ENCODE results near the gene RSAD2. TPM values are rescaled to one million over a fixed set of nuclear protein-coding genes. Genes with fewer than 3 reads are reported as not detected.

Gene RSAD2
- total and polyA plus RNA-seq, 9 of the 15 experiments (the other 6 are each of a cell fraction or from before 2014, with no cell fraction given), result 0.15 to 1.4 (median 0.28) TPM

GRCh38 chr2:6913415-6914157 lies 36.0 kb downstream of the RSAD2 start:
- Histone ChIP-seq H3K9me3 (replicated peaks; ENCODE audit: control insufficient read depth, insufficient read depth, low read depth, low read length) (no peaks in the 10 kb centered on the region), H4K20me1 (replicated peaks; ENCODE audit: control insufficient read depth, insufficient read depth, low read length) (no peaks in the 10 kb centered on the region), H3K4me3 (no peak overlapping the region), H3K9ac (ENCODE audit: insufficient read depth in 1 of 2, low read depth in 2 of 2, low read length in 2 of 2) (no peak overlapping the region), H2AFZ (ENCODE audit: low read depth, low read length) (no peak overlapping the region), H3K79me2 (ENCODE audit: control insufficient read depth, insufficient read depth, low read length) (no peaks in the 10 kb centered on the region), H3K4me2 (ENCODE audit: insufficient read depth, low read length) (no peak overlapping the region), H3K27ac (ENCODE audit: extremely low read depth, low read depth, low read length) (no peak overlapping the region), H3K36me3 (ENCODE audit: control insufficient read depth, insufficient read depth, low read length) (no peaks in the 10 kb centered on the region), H3K4me1 (replicated peaks in 1 of 2; ENCODE audit: control insufficient read depth in 2 of 2, insufficient read depth in 2 of 2, low read length in 2 of 2) (peaks cover 24 to 26% of the 10 kb centered on the region in 2 experiments), H3K27me3 (ENCODE audit: control insufficient read depth in 2 of 2, insufficient read depth in 2 of 2, low read length in 2 of 2) (0 out of 5 replicates have a peak, but pooled peaks cover 0 to 4% of the 10 kb centered on the region in 2 experiments), H3K9me1 (ENCODE audit: control insufficient read depth, insufficient read depth, low read length) (no peaks in the 10 kb centered on the region)
- CTCF ChIA-PET (ENCODE audit: low intra/inter-chr PET ratio), result interaction anchor here (0.7 kb wide), 1 partner anchor 92 kb away, joined by 3 read pairs; no protein-coding TSS in a partner anchor
- no peak for FAIRE-seq
- in situ Hi-C loops (cut with MboI), result no loop called here
- no peak for DNase-seq (ENCODE audit: extremely low read depth in 1 of 4, low spot score in 3 of 4)
- ATAC-seq, result no peak
- 40% methylated on average over 9 of the region's 9 CpGs for WGBS (ENCODE audit: insufficient coverage, low coverage, missing lambda C conversion rate)
- POLR2A ChIA-PET, result interaction anchor here (1.5 kb wide), 1 partner anchor 8 kb away, joined by 4 read pairs; no protein-coding TSS in a partner anchor
- intact Hi-C loops (cut with micrococcal nuclease), result no loop called here
- BruUV-seq (replicated peaks), result no TSS peak
- no peak for TF ChIP-seq FOXJ2 (tag; IDR thresholded peaks at IDR 0.05)
- TF ChIP-seq ZNF140 (CRISPR knock-in tag; IDR thresholded peaks at IDR 0.05), result no peak
- TF ChIP-seq, protein P1, sequence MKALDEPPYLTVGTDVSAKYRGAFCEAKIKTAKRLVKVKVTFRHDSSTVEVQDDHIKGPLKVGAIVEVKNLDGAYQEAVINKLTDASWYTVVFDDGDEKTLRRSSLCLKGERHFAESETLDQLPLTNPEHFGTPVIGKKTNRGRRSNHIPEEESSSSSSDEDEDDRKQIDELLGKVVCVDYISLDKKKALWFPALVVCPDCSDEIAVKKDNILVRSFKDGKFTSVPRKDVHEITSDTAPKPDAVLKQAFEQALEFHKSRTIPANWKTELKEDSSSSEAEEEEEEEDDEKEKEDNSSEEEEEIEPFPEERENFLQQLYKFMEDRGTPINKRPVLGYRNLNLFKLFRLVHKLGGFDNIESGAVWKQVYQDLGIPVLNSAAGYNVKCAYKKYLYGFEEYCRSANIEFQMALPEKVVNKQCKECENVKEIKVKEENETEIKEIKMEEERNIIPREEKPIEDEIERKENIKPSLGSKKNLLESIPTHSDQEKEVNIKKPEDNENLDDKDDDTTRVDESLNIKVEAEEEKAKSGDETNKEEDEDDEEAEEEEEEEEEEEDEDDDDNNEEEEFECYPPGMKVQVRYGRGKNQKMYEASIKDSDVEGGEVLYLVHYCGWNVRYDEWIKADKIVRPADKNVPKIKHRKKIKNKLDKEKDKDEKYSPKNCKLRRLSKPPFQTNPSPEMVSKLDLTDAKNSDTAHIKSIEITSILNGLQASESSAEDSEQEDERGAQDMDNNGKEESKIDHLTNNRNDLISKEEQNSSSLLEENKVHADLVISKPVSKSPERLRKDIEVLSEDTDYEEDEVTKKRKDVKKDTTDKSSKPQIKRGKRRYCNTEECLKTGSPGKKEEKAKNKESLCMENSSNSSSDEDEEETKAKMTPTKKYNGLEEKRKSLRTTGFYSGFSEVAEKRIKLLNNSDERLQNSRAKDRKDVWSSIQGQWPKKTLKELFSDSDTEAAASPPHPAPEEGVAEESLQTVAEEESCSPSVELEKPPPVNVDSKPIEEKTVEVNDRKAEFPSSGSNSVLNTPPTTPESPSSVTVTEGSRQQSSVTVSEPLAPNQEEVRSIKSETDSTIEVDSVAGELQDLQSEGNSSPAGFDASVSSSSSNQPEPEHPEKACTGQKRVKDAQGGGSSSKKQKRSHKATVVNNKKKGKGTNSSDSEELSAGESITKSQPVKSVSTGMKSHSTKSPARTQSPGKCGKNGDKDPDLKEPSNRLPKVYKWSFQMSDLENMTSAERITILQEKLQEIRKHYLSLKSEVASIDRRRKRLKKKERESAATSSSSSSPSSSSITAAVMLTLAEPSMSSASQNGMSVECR (CRISPR knock-in tag; IDR thresholded peaks at IDR 0.05), result no peak
- TF ChIP-seq, protein P2, sequence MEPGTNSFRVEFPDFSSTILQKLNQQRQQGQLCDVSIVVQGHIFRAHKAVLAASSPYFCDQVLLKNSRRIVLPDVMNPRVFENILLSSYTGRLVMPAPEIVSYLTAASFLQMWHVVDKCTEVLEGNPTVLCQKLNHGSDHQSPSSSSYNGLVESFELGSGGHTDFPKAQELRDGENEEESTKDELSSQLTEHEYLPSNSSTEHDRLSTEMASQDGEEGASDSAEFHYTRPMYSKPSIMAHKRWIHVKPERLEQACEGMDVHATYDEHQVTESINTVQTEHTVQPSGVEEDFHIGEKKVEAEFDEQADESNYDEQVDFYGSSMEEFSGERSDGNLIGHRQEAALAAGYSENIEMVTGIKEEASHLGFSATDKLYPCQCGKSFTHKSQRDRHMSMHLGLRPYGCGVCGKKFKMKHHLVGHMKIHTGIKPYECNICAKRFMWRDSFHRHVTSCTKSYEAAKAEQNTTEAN (CRISPR knock-in tag; IDR thresholded peaks at IDR 0.05), result no peak
- TF ChIP-seq, protein P3, sequence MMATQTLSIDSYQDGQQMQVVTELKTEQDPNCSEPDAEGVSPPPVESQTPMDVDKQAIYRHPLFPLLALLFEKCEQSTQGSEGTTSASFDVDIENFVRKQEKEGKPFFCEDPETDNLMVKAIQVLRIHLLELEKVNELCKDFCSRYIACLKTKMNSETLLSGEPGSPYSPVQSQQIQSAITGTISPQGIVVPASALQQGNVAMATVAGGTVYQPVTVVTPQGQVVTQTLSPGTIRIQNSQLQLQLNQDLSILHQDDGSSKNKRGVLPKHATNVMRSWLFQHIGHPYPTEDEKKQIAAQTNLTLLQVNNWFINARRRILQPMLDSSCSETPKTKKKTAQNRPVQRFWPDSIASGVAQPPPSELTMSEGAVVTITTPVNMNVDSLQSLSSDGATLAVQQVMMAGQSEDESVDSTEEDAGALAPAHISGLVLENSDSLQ (IDR thresholded peaks at IDR 0.05), result no peak
- no peak for TF ChIP-seq ZKSCAN8 (CRISPR knock-in tag; IDR thresholded peaks at IDR 0.05)
- no peak for TF ChIP-seq ZNF197 (CRISPR knock-in tag; IDR thresholded peaks at IDR 0.05; ENCODE audit: low read depth)
- TF ChIP-seq SPI1 (IDR thresholded peaks at IDR 0.05; ENCODE audit: borderline replicate concordance, low read depth, low read length), result no peak
- no peak for TF ChIP-seq MLX (CRISPR knock-in tag; conservative IDR thresholded peaks at IDR 0.05)
- TF ChIP-seq MAX (CRISPR knock-in tag; IDR thresholded peaks at IDR 0.05), result no peak
- TF ChIP-seq SLC30A9 (CRISPR knock-in tag; IDR thresholded peaks at IDR 0.05), result no peak
- no peak for TF ChIP-seq XRCC5 (IDR thresholded peaks at IDR 0.05; ENCODE audit: low read depth, low read length)
